ENCODE results near the gene ZNF410.
A peak's percentile ranks its signal among the peaks of the same experiment; 100 is the strongest.
"Not testable (repeated sequence)": the region's sequence is repeated elsewhere in the genome, so short reads cannot be mapped to it uniquely, and the experiment has no call there.

Gene ZNF410

GRCh38 chr14:73909681-73910080 is 23.0 kb downstream of the ZNF410 start:
- H3K27ac ChIP-seq = no peak overlapping the region
- TF ChIP-seq, protein P1, sequence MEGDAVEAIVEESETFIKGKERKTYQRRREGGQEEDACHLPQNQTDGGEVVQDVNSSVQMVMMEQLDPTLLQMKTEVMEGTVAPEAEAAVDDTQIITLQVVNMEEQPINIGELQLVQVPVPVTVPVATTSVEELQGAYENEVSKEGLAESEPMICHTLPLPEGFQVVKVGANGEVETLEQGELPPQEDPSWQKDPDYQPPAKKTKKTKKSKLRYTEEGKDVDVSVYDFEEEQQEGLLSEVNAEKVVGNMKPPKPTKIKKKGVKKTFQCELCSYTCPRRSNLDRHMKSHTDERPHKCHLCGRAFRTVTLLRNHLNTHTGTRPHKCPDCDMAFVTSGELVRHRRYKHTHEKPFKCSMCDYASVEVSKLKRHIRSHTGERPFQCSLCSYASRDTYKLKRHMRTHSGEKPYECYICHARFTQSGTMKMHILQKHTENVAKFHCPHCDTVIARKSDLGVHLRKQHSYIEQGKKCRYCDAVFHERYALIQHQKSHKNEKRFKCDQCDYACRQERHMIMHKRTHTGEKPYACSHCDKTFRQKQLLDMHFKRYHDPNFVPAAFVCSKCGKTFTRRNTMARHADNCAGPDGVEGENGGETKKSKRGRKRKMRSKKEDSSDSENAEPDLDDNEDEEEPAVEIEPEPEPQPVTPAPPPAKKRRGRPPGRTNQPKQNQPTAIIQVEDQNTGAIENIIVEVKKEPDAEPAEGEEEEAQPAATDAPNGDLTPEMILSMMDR (conservative IDR thresholded peaks at IDR 0.05) = no peak

DNA sequence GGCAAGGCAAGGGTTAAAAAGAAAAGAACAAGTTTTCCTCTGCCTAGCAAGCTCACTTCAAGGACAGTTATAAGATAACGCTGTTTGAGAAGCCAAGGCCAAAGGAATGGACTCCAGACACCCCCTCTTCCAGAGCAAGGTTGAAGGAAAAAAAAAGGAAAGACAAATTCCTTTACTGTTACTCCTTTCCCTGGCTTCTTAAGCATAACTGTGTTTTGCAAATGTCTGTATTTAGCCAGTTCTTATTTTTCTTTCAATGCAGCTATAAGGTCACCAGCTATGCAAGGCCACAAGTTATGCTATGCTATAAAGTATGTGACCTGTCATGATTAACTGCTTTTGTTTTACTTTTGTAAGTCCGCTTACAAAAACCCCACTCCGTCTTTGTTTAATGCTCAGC is 26.6 kb downstream of the ZNF410 start:
- TF ChIP-seq, protein P1 (conservative IDR thresholded peaks at IDR 0.05) = no peak
- H3K27ac ChIP-seq = no peak overlapping the region

GRCh38 chr14:73916324-73916723 is 29.7 kb downstream of the ZNF410 start:
- TF ChIP-seq, protein P1 (conservative IDR thresholded peaks at IDR 0.05) = no peak
- H3K27ac ChIP-seq = no peak overlapping the region

DNA sequence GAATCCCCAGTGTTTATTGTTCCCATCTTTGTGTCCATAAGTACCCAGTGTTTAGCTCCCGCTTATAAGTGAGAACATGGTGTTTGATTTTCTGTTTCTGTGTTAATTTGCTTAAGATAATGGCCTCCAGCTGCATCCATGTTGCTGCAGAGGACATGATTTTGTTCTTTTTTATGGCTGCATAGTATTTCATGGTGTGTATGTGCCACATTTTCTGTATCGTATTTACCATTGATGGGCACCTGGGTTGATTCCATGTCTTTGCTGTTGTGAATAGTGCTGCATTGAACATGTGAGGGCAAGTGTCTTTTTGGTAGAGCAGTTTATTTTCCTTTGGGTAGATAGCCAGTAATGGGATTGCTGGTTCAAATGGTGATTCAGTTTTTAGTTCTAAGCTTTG is 32.8 kb downstream of the ZNF410 start:
- not testable (repeated sequence) for H3K27ac ChIP-seq

- TF ChIP-seq, protein P1 (conservative IDR thresholded peaks at IDR 0.05) = no peak
- H3K27ac ChIP-seq = no peak overlapping the region
These were observed 37.7 kb downstream of the ZNF410 start for GRCh38 chr14:73924337-73924736.

- no peak overlapping the region for H3K27ac ChIP-seq
- TF ChIP-seq, protein P1 (conservative IDR thresholded peaks at IDR 0.05) = peak; percentile 66
These were observed 49.0 kb downstream of the ZNF410 start for GRCh38 chr14:73935666-73936065.

DNA sequence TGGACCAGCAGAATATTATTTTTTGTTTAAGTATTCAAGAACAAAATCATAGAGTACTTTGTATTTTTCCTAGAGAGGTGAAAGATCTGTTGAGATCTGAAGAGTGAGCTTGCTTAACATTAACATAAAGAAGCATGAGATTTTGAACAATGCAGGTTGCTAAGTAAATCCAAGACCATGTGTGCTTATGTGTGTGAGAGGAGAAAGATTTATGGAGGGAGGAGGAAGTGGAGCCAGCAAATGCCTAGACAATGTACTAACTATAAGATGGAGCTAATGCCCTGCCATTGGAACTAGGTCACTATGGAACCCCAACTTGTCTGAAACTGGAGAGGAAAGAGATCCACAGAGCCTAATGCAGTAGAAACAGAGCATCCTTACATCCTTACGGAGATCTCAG is 49.9 kb downstream of the ZNF410 start:
- TF ChIP-seq, protein P1 (conservative IDR thresholded peaks at IDR 0.05) = no peak
- no peak overlapping the region for H3K27ac ChIP-seq

DNA sequence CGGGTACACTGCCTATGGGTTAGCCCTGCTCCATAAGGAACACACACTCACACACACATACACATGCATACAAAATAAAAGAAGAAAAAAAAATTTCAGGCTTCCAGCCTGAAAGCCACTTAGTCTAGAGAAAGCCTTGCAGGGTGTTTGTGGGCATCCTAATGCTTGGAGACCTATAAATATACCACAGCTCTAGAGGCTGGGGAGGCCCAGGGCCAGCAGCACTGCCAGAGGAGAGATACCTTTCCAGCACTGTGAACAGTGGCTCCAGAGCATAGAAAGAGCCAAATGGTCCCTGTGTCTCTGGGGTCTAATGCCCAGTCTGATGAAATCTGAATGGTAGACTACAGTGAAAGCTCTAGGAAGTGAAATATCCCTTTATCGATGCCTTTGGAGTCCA is 50.4 kb downstream of the ZNF410 start:
- TF ChIP-seq, protein P1 (conservative IDR thresholded peaks at IDR 0.05) = no peak
- no peak overlapping the region for H3K27ac ChIP-seq
